ENCODE measurements around the gene BATF. TPM values are rescaled to one million over a fixed set of nuclear protein-coding genes. Genes with fewer than 3 reads are reported as not detected.

BATF gene
- total RNA-seq, 1 experiment from 2014 or later = 55.7 TPM

DNA sequence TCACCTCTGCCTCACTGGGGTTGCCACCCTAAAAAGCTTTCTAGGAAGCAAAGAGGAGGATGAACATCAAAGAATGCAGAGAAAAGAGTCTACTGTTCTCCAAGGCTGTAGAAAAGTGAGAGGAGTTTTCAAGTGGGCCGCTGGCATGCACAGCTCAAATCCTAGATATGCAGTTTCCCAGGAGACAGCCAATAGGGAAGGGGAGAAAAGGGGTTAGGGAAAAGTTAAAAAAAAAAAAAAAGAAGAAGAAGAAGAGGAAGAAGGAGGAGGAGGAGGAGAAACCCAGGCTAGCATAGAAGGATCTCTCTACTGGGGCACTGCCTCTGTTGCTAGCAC, 682 bp downstream of the BATF start:
- TF ChIP-seq, protein P1, sequence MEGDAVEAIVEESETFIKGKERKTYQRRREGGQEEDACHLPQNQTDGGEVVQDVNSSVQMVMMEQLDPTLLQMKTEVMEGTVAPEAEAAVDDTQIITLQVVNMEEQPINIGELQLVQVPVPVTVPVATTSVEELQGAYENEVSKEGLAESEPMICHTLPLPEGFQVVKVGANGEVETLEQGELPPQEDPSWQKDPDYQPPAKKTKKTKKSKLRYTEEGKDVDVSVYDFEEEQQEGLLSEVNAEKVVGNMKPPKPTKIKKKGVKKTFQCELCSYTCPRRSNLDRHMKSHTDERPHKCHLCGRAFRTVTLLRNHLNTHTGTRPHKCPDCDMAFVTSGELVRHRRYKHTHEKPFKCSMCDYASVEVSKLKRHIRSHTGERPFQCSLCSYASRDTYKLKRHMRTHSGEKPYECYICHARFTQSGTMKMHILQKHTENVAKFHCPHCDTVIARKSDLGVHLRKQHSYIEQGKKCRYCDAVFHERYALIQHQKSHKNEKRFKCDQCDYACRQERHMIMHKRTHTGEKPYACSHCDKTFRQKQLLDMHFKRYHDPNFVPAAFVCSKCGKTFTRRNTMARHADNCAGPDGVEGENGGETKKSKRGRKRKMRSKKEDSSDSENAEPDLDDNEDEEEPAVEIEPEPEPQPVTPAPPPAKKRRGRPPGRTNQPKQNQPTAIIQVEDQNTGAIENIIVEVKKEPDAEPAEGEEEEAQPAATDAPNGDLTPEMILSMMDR (conservative IDR thresholded peaks at IDR 0.05) = no peak
- TF ChIP-seq EZH2 (IDR thresholded peaks at IDR 0.05; ENCODE audit: low read depth) = no peak
- DNase-seq = no peak
- Histone ChIP-seq H3K4me3 (peak overlapping the region; percentile 68), H3K36me3 (ENCODE audit: low read depth) (peaks cover 13% of the 10 kb centered on the region), H3K9me3 (ENCODE audit: insufficient read depth, low read depth) (no peaks in the 10 kb centered on the region), H3K79me2 (ENCODE audit: low read depth) (peaks cover 34% of the 10 kb centered on the region), H3K27ac (peak overlapping the region; percentile 93), H3K4me1 (replicated peaks; ENCODE audit: insufficient read depth) (peaks cover 60% of the 10 kb centered on the region), H3K27me3 (ENCODE audit: insufficient read depth, low read depth) (no peaks in the 10 kb centered on the region), H3F3A (ENCODE audit: insufficient read depth, low read depth) (peaks cover 37% of the 10 kb centered on the region), H4K20me1 (ENCODE audit: insufficient read depth) (no peaks in the 10 kb centered on the region), H2AFZ (peak overlapping the region; percentile 87), H3K4me2 (peak overlapping the region; percentile 87), H3K9me2 (ENCODE audit: insufficient read depth) (no peaks in the 10 kb centered on the region)
- BruUV-seq (replicated peaks) = no TSS peak
- ChIA-PET POLR2A (ENCODE audit: unreplicated experiment) (interaction anchor here (0.5 to 1.2 kb wide), 8 partner anchors 9 to 463 kb away, joined by 3 to 5 read pairs (median 4); partner anchors contain the start of gene IFT43), CTCF (interaction anchor here (0.5 to 3.4 kb wide), 5 partner anchors 11 to 215 kb away, joined by 3 to 39 read pairs (median 6); no protein-coding TSS in a partner anchor)
- intact Hi-C loops (cut with micrococcal nuclease; ENCODE audit: unreplicated experiment) = loop anchor here (1.0 kb wide), 1 partner anchor 34 kb away; no protein-coding TSS in a partner anchor

DNA sequence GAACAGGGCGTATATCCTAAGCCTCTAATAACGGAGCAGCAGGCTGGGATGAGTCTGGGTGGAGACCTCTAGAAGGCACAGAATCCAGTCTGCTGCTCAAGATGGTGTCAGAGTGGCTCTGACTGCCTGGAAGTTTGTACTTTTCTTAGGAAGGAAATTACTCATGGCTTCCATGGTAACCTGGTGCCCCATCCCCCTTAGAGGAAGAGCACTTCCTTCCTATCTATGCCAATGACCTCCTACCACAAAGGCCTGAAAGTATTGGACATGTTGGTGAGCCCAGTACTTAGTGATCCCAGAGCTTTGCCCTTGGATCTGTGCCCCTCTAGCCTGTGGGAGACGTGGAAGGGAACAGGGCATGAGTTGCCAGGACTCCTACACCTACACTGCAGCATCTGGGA, 1.5 kb downstream of the BATF start:
- Histone ChIP-seq H4K20me1 (ENCODE audit: insufficient read depth) (no peaks in the 10 kb centered on the region), H3K4me2 (peak overlapping the region; percentile 87), H3K9me3 (ENCODE audit: insufficient read depth, low read depth) (no peaks in the 10 kb centered on the region), H2AFZ (no peak overlapping the region), H3K36me3 (ENCODE audit: low read depth) (peaks cover 21% of the 10 kb centered on the region), H3K27me3 (ENCODE audit: insufficient read depth, low read depth) (no peaks in the 10 kb centered on the region), H3K79me2 (ENCODE audit: low read depth) (peaks cover 34% of the 10 kb centered on the region), H3K9me2 (ENCODE audit: insufficient read depth) (no peaks in the 10 kb centered on the region), H3K27ac (no peak overlapping the region), H3K4me3 (peak overlapping the region; percentile 68; the same call in 1 of the 2 replicates), H3K4me1 (replicated peaks; ENCODE audit: insufficient read depth) (peaks cover 58% of the 10 kb centered on the region), H3F3A (ENCODE audit: insufficient read depth, low read depth) (peaks cover 31% of the 10 kb centered on the region)
- TF ChIP-seq, protein P1 (conservative IDR thresholded peaks at IDR 0.05) = no peak
- no peak for TF ChIP-seq EZH2 (IDR thresholded peaks at IDR 0.05; ENCODE audit: low read depth)
- DNase-seq = no peak
- ChIA-PET POLR2A (ENCODE audit: unreplicated experiment) (interaction anchor here (1.2 kb wide), 1 partner anchor 19 kb away, joined by 4 read pairs; no protein-coding TSS in a partner anchor), CTCF (interaction anchor here (3.4 kb wide), 1 partner anchor 37 kb away, joined by 39 read pairs; no protein-coding TSS in a partner anchor)
- intact Hi-C loops (cut with micrococcal nuclease; ENCODE audit: unreplicated experiment) = no loop called here
- BruUV-seq (replicated peaks) = no TSS peak

DNA sequence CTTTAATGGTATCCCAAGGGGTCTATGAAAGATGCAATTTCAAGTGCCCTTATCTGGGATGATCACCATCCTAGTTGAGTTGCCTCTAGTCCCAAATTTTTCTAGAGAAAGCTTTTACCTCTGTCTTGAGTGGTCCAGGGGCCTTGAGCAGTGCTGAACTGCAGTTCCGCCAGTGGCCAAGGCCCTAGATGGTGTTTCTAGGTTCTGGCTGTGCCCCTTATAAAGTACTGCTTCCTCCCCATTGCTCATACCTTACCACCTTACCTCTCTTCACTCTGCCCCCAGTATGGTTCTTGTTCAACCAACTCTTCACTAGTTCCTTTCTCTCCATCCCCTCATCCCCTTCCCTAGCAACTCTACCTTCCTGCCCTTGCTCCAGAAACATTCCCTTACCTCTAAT, 3.7 kb downstream of the BATF start:
- Histone ChIP-seq H3K27ac (no peak overlapping the region), H3K27me3 (ENCODE audit: insufficient read depth, low read depth) (no peaks in the 10 kb centered on the region), H3F3A (ENCODE audit: insufficient read depth, low read depth) (peaks cover 15% of the 10 kb centered on the region), H3K36me3 (ENCODE audit: low read depth) (peaks cover 30% of the 10 kb centered on the region), H4K20me1 (ENCODE audit: insufficient read depth) (no peaks in the 10 kb centered on the region), H3K9me3 (ENCODE audit: insufficient read depth, low read depth) (no peaks in the 10 kb centered on the region), H3K4me3 (no peak overlapping the region), H3K79me2 (ENCODE audit: low read depth) (peaks cover 37% of the 10 kb centered on the region), H3K4me1 (replicated peaks; ENCODE audit: insufficient read depth) (peaks cover 40% of the 10 kb centered on the region), H3K4me2 (no peak overlapping the region), H2AFZ (no peak overlapping the region), H3K9me2 (ENCODE audit: insufficient read depth) (no peaks in the 10 kb centered on the region)
- intact Hi-C loops (cut with micrococcal nuclease; ENCODE audit: unreplicated experiment) = no loop called here
- POLR2A ChIA-PET (ENCODE audit: unreplicated experiment) = interaction anchor here (0.6 to 0.9 kb wide), 3 partner anchors 10 to 1185 kb away, joined by 3 to 13 read pairs (median 3); no protein-coding TSS in a partner anchor
- no TSS peak for BruUV-seq (replicated peaks)
- no peak for DNase-seq
- TF ChIP-seq, protein P1 (conservative IDR thresholded peaks at IDR 0.05) = no peak
- no peak for TF ChIP-seq EZH2 (IDR thresholded peaks at IDR 0.05; ENCODE audit: low read depth)
- CTCF ChIA-PET = interaction anchor here (0.6 kb wide), 3 partner anchors 13 to 34 kb away, joined by 3 to 4 read pairs (median 4); no protein-coding TSS in a partner anchor
